Thyroid gland (tissue), 4 donors: ENCODE measurements around the gene IQCE. TPM values are rescaled to one million over a fixed set of nuclear protein-coding genes. Genes with fewer than 3 reads are reported as not detected.

Source experiments
- DNase-seq, 2 donors: peaks; one replicate each; pipeline ENCODE4 v3.0.0-alpha.2; 2019
- H3K27ac ChIP-seq, 3 donors: fragments of 200-600 bp; sonication (generic); 1 replicate in 2 of 3; 2 replicates in 1 of 3; pipeline ENCODE4 v1.5.1; 2016 to 2019; ENCODE audit warnings: mild to moderate bottlenecking in 1 of 3, moderate library complexity in 1 of 3
- H3K27me3 ChIP-seq: fragments of 200-600 bp; sonication (generic); one replicate; pipeline ENCODE4 v1.5.1; 2019
- H3K36me3 ChIP-seq, 2 donors: fragments of 200-600 bp; sonication (generic); one replicate each; pipeline ENCODE4 v1.5.1; 2016 to 2019
- H3K4me1 ChIP-seq, 2 donors: fragments of 200-600 bp; sonication (generic); one replicate each; pipeline ENCODE4 v1.5.1; 2017 to 2019
- H3K4me3 ChIP-seq, 3 donors: fragments of 200-600 bp; sonication (generic); replicated peaks in 1 of 3; 1 replicate in 2 of 3; 2 replicates in 1 of 3; pipeline ENCODE4 v1.5.1; 2016; ENCODE audit warnings: mild to moderate bottlenecking in 1 of 3
- H3K9me3 ChIP-seq: fragments of 200-600 bp; sonication (generic); one replicate; pipeline ENCODE4 v1.5.1; 2017
- CTCF ChIP-seq, 6 experiments: fragments of 200-600 bp in 3 of 6; fragments of 450-650 bp in 3 of 6; sonication (generic) in 3 of 6; IDR thresholded peaks; one replicate each; pipeline ENCODE4 v1.5.1; 2016 to 2019; ENCODE audit warnings: antibody characterized with exemption in 6 of 6, mild to moderate bottlenecking in 2 of 6, inconsistent platforms in 1 of 6, moderate library complexity in 1 of 6
- POLR2A ChIP-seq, 2 donors: fragments of 450-650 bp; IDR thresholded peaks; one replicate each; pipeline ENCODE4 v1.6.1; 2017; ENCODE audit warnings: antibody characterized with exemption in 2 of 2, mild to moderate bottlenecking in 2 of 2, moderate library complexity in 1 of 2
- WGBS, 2 donors: methylation state at CpG; one replicate each; pipeline ENCODE4 v1.1.5; 2017; 5-methylcytosine and 5-hydroxymethylcytosine counted together
- intact Hi-C: fragments of 100-400 bp; cut with DNase I; formaldehyde crosslinking; loops from one replicate; pipeline ENCODE4 v1.15.1; 2023
- total RNA-seq, 4 donors: library from RNA; depleted of rRNA; stranded (reverse); fragments of >200 nt; gene quantifications; one replicate each; pipeline ENCODE4 v1.2.3, GENCODE V29; 2016

The IQCE gene
- total RNA-seq, 4 donors from 2014 or later, result 16.0 to 40.2 (median 37.2) TPM

GRCh38 chr7:2602406-2603043, 43.7 kb downstream of the IQCE start:
- Histone ChIP-seq H3K27ac (no peak overlapping the region), H3K4me1 (peaks cover 0 to 3% of the 10 kb centered on the region in 2 donors), H3K9me3 (no peaks in the 10 kb centered on the region), H3K4me3 (no peak overlapping the region), H3K27me3 (no peaks in the 10 kb centered on the region), H3K36me3 (peaks cover 27 to 34% of the 10 kb centered on the region in 2 donors)
- no peak for TF ChIP-seq CTCF (IDR thresholded peaks at IDR 0.05)
- TF ChIP-seq POLR2A (IDR thresholded peaks at IDR 0.05), result no peak
- intact Hi-C loops, result no loop called here
- 87 to 90% methylated on average over 8 to 19 of the region's 19 CpGs for whole genome bisulfite sequencing, 2 donors
- DNase-seq, result no peak

- Histone ChIP-seq H3K27ac (no peak overlapping the region), H3K36me3 (peaks cover 20 to 26% of the 10 kb centered on the region in 2 donors), H3K27me3 (no peaks in the 10 kb centered on the region), H3K9me3 (no peaks in the 10 kb centered on the region), H3K4me3 (no peak overlapping the region), H3K4me1 (peaks cover 0 to 9% of the 10 kb centered on the region in 2 donors)
- TF ChIP-seq POLR2A (IDR thresholded peaks at IDR 0.05) (no peak), CTCF (IDR thresholded peaks at IDR 0.05) (no peak)
- no peak for DNase-seq
- 93 to 98% methylated on average over 35 of the region's 35 CpGs for WGBS, 2 donors
- intact Hi-C loops, result no loop called here
Observed at GRCh38 chr7:2603044-2603965, 44.5 kb downstream of the IQCE start.

- WGBS, 2 donors, result 83 to 89% methylated on average over 23 to 29 of the region's 29 CpGs
- Histone ChIP-seq H3K27me3 (no peaks in the 10 kb centered on the region), H3K27ac (peak overlapping the region in 1 of 3 donors; percentile 4), H3K4me1 (peaks cover 0 to 9% of the 10 kb centered on the region in 2 donors), H3K9me3 (no peaks in the 10 kb centered on the region), H3K4me3 (no peak overlapping the region), H3K36me3 (peaks cover 11 to 15% of the 10 kb centered on the region in 2 donors)
- DNase-seq, result peak; percentile 70 to 84
- TF ChIP-seq POLR2A (IDR thresholded peaks at IDR 0.05) (no peak), CTCF (IDR thresholded peaks at IDR 0.05) (peak in 2 of 6 experiments; percentile 10 to 26)
- intact Hi-C loops, result loop anchor here (5.0 kb wide), 1 partner anchor 58 kb away; no protein-coding TSS in a partner anchor
Observed at GRCh38 chr7:2604608-2605174, 45.9 kb downstream of the IQCE start.

GRCh38 chr7:2605608-2606538, 47.1 kb downstream of the IQCE start:
- DNase-seq, result no peak
- Histone ChIP-seq H3K27ac (no peak overlapping the region), H3K9me3 (no peaks in the 10 kb centered on the region), H3K4me1 (peaks cover 0 to 9% of the 10 kb centered on the region in 2 donors), H3K36me3 (peaks cover 11% of the 10 kb centered on the region in 2 donors), H3K4me3 (no peak overlapping the region), H3K27me3 (no peaks in the 10 kb centered on the region)
- 88 to 90% methylated on average over 17 to 38 of the region's 38 CpGs for WGBS, 2 donors
- intact Hi-C loops, result loop anchor here (5.0 kb wide), 1 partner anchor 56 kb away; no protein-coding TSS in a partner anchor
- no peak for TF ChIP-seq POLR2A (IDR thresholded peaks at IDR 0.05)
- no peak for TF ChIP-seq CTCF (IDR thresholded peaks at IDR 0.05)
